Measurements from ENCODE around the gene RAB6B. TPM values are rescaled to one million over a fixed set of nuclear protein-coding genes. Genes with fewer than 3 reads are reported as not detected.
A peak's percentile ranks its signal among the peaks of the same experiment; 100 is the strongest.

RAB6B gene
- total RNA-seq, 6 experiments from 2014 or later, result 1.6 to 5.4 (median 2.1) TPM

- Mint-ChIP-seq H3K9me3 (no peaks in the 10 kb centered on the region), H3K36me3 (ENCODE audit: low read depth) (no peaks in the 10 kb centered on the region), H3K4me3 (no peak overlapping the region), H3K27me3 (ENCODE audit: insufficient read depth) (peaks cover 4% of the 10 kb centered on the region), H3K4me1 (ENCODE audit: low read depth) (peaks cover 7% of the 10 kb centered on the region), H3K27ac (no peak overlapping the region)
- no peak for DNase-seq
- no peak for TF ChIP-seq CTCF (IDR thresholded peaks at IDR 0.05)
These were observed 25.9 kb upstream of the RAB6B start for GRCh38 chr3:133921592-133921991.

- no peak overlapping the region for H3K27ac Mint-ChIP-seq
- no peak for TF ChIP-seq CTCF (IDR thresholded peaks at IDR 0.05)
- H3K27me3 Mint-ChIP-seq (ENCODE audit: insufficient read depth), result peaks cover 13% of the 10 kb centered on the region; the same call in 1 of the 2 replicates
- H3K9me3 Mint-ChIP-seq, result no peaks in the 10 kb centered on the region
- no peak overlapping the region for H3K4me3 Mint-ChIP-seq
- no peaks in the 10 kb centered on the region for H3K4me1 Mint-ChIP-seq (ENCODE audit: low read depth)
- DNase-seq, result no peak
- H3K36me3 Mint-ChIP-seq (ENCODE audit: low read depth), result no peaks in the 10 kb centered on the region
These were observed 21.5 kb upstream of the RAB6B start for GRCh38 chr3:133917144-133917543.

- H3K9me3 Mint-ChIP-seq, result no peaks in the 10 kb centered on the region
- DNase-seq, result no peak
- TF ChIP-seq CTCF (IDR thresholded peaks at IDR 0.05), result no peak
- H3K4me1 Mint-ChIP-seq (ENCODE audit: low read depth), result no peaks in the 10 kb centered on the region
- no peak overlapping the region for H3K27ac Mint-ChIP-seq
- peaks cover 10% of the 10 kb centered on the region; the same call in 1 of the 2 replicates for H3K27me3 Mint-ChIP-seq (ENCODE audit: insufficient read depth)
- H3K36me3 Mint-ChIP-seq (ENCODE audit: low read depth), result no peaks in the 10 kb centered on the region
- no peak overlapping the region for H3K4me3 Mint-ChIP-seq
These were observed 20.3 kb upstream of the RAB6B start for GRCh38 chr3:133915685-133916658.

- H3K36me3 Mint-ChIP-seq (ENCODE audit: low read depth), result no peaks in the 10 kb centered on the region
- H3K9me3 Mint-ChIP-seq, result no peaks in the 10 kb centered on the region
- TF ChIP-seq CTCF (IDR thresholded peaks at IDR 0.05), result no peak
- H3K4me3 Mint-ChIP-seq, result no peak overlapping the region
- DNase-seq, result no peak
- no peak overlapping the region for H3K27ac Mint-ChIP-seq
- H3K4me1 Mint-ChIP-seq (ENCODE audit: low read depth), result no peaks in the 10 kb centered on the region
- peaks cover 10% of the 10 kb centered on the region; the same call in 1 of the 2 replicates for H3K27me3 Mint-ChIP-seq (ENCODE audit: insufficient read depth)
These were observed 19.3 kb upstream of the RAB6B start for GRCh38 chr3:133914839-133915600.

GRCh38 chr3:133910422-133910821 lies 14.7 kb upstream of the RAB6B start:
- DNase-seq, result no peak
- H3K36me3 Mint-ChIP-seq (ENCODE audit: low read depth), result no peaks in the 10 kb centered on the region
- peak; percentile 51; the same call in 1 of the 2 replicates for TF ChIP-seq CTCF (IDR thresholded peaks at IDR 0.05)
- no peaks in the 10 kb centered on the region for H3K9me3 Mint-ChIP-seq
- H3K27ac Mint-ChIP-seq, result no peak overlapping the region
- H3K4me1 Mint-ChIP-seq (ENCODE audit: low read depth), result no peaks in the 10 kb centered on the region
- peaks cover 7% of the 10 kb centered on the region; the same call in 1 of the 2 replicates for H3K27me3 Mint-ChIP-seq (ENCODE audit: insufficient read depth)
- H3K4me3 Mint-ChIP-seq, result no peak overlapping the region

Data from HFFc6 (cell line).